Neural progenitor cell (in vitro differentiated cells): ENCODE data around the gene RTN4RL2. TPM values are rescaled to one million over a fixed set of nuclear protein-coding genes. Genes with fewer than 3 reads are reported as not detected.

ENCODE experiments used
- DNase-seq: peaks from one replicate; pipeline ENCODE4 v3.0.0-alpha.2; 2016; ENCODE audit warnings: low spot score
- H2AFZ ChIP-seq: fragments of 200-600 bp; sonication (generic); replicated peaks from 2 replicates; pipeline ENCODE4 v1.6.1; 2016; ENCODE audit warnings: antibody characterized with exemption
- H3F3A ChIP-seq: fragments of 200-600 bp; sonication (generic); 2 replicates; pipeline ENCODE4 v1.6.1; 2016; ENCODE audit warnings: antibody characterized with exemption, low read depth
- H3K27ac ChIP-seq: fragments of 200-600 bp; sonication (generic); 2 replicates; pipeline ENCODE4 v1.5.1; 2016; ENCODE audit warnings: mild to moderate bottlenecking
- H3K27me3 ChIP-seq: fragments of 200-600 bp; sonication (generic); 2 replicates; pipeline ENCODE4 v1.6.1; 2016; ENCODE audit warnings: mild to moderate bottlenecking, moderate library complexity
- H3K36me3 ChIP-seq: fragments of 200-600 bp; sonication (generic); 2 replicates; pipeline ENCODE4 v1.5.1; 2016
- H3K4me1 ChIP-seq: fragments of 200-600 bp; sonication (generic); 2 replicates; pipeline ENCODE4 v1.6.1; 2016; ENCODE audit warnings: mixed run types
- H3K4me2 ChIP-seq: fragments of 200-600 bp; sonication (generic); 2 replicates; pipeline ENCODE4 v1.6.1; 2016
- H3K4me3 ChIP-seq: fragments of 200-600 bp; sonication (generic); 2 replicates; pipeline ENCODE4 v1.5.1; 2016
- H3K79me2 ChIP-seq: fragments of 200-600 bp; sonication (generic); 2 replicates; pipeline ENCODE4 v1.6.1; 2016; ENCODE audit warnings: low read depth
- H3K9ac ChIP-seq: fragments of 200-600 bp; sonication (generic); 2 replicates; pipeline ENCODE4 v1.6.1; 2016
- H3K9me3 ChIP-seq: fragments of 200-600 bp; sonication (generic); 2 replicates; pipeline ENCODE4 v1.5.1; 2016; ENCODE audit warnings: low read depth
- H4K20me1 ChIP-seq: fragments of 200-600 bp; sonication (generic); 2 replicates; pipeline ENCODE4 v1.6.1; 2016; ENCODE audit warnings: low read depth
- H3K27ac Mint-ChIP-seq: 3 replicates; pipeline ENCODE4 v1.8.0; 2021; ENCODE audit warnings: mixed read lengths
- H3K27me3 Mint-ChIP-seq: 2 replicates; pipeline ENCODE4 v1.8.0; 2022; ENCODE audit warnings: low read depth, mild to moderate bottlenecking, inconsistent platforms, moderate library complexity, mixed read lengths; ENCODE audit not compliant: insufficient read depth
- H3K36me3 Mint-ChIP-seq: 3 replicates; pipeline ENCODE4 v1.8.0; 2021; ENCODE audit warnings: mixed read lengths
- H3K4me1 Mint-ChIP-seq: 3 replicates; pipeline ENCODE4 v1.8.0; 2021; ENCODE audit warnings: mixed read lengths
- H3K4me3 Mint-ChIP-seq: 3 replicates; pipeline ENCODE4 v1.8.0; 2021; ENCODE audit warnings: mild to moderate bottlenecking, moderate library complexity, mixed read lengths
- H3K9me3 Mint-ChIP-seq: 3 replicates; pipeline ENCODE4 v1.8.0; 2020; ENCODE audit warnings: mixed read lengths
- CTCF ChIP-seq: fragments of 200-600 bp; sonication (generic); IDR thresholded peaks from 2 replicates; pipeline ENCODE4 v1.5.1; 2017; ENCODE audit warnings: antibody characterized with exemption, mild to moderate bottlenecking
- EZH2 ChIP-seq: fragments of 200-600 bp; sonication (generic); IDR thresholded peaks from 2 replicates; pipeline ENCODE4 v1.6.1; 2017; ENCODE audit warnings: antibody characterized with exemption, mild to moderate bottlenecking, moderate library complexity
- EZH2phosphoT487 ChIP-seq: fragments of 200-600 bp; sonication (generic); IDR thresholded peaks from 2 replicates; pipeline ENCODE4 v1.6.1; 2017; ENCODE audit warnings: antibody characterized with exemption
- total RNA-seq: library from RNA; depleted of rRNA; stranded (reverse); fragments of >200 nt; gene quantifications from 2 replicates; pipeline ENCODE4 v1.2.3, GENCODE V29; 2015; ENCODE audit warnings: low replicate concordance

Gene RTN4RL2
- total RNA-seq, 1 donor from 2014 or later, result 0.13 TPM

- Histone ChIP-seq H3K79me2 (no peaks in the 10 kb centered on the region), H3K27ac (no peak overlapping the region), H3K36me3 (no peaks in the 10 kb centered on the region), H3K9me3 (no peaks in the 10 kb centered on the region), H3F3A (no peaks in the 10 kb centered on the region), H2AFZ (no peak overlapping the region), H3K4me1 (no peaks in the 10 kb centered on the region), H4K20me1 (no peaks in the 10 kb centered on the region), H3K27me3 (peaks cover 3% of the 10 kb centered on the region), H3K9ac (no peak overlapping the region), H3K4me3 (no peak overlapping the region), H3K4me2 (no peak overlapping the region)
- no peak for DNase-seq
- H3K4me3 Mint-ChIP-seq, result no peak overlapping the region
- H3K9me3 Mint-ChIP-seq, result no peaks in the 10 kb centered on the region
- H3K36me3 Mint-ChIP-seq, result no peaks in the 10 kb centered on the region
- H3K27me3 Mint-ChIP-seq, result peaks cover 5% of the 10 kb centered on the region
- no peak overlapping the region for H3K27ac Mint-ChIP-seq
- H3K4me1 Mint-ChIP-seq, result peaks cover 5% of the 10 kb centered on the region
- no peak for TF ChIP-seq CTCF
- no peak for TF ChIP-seq EZH2
- TF ChIP-seq EZH2phosphoT487, result no peak
Measured at GRCh38 chr11:57434640-57435546, 25.4 kb upstream of the RTN4RL2 start.

- Histone ChIP-seq H3K9ac (no peak overlapping the region), H3K4me2 (no peak overlapping the region), H3K4me1 (no peaks in the 10 kb centered on the region), H3K27me3 (no peaks in the 10 kb centered on the region), H2AFZ (no peak overlapping the region), H3K9me3 (no peaks in the 10 kb centered on the region), H3K79me2 (no peaks in the 10 kb centered on the region), H4K20me1 (no peaks in the 10 kb centered on the region), H3K4me3 (no peak overlapping the region), H3K36me3 (no peaks in the 10 kb centered on the region), H3K27ac (no peak overlapping the region), H3F3A (no peaks in the 10 kb centered on the region)
- Mint-ChIP-seq H3K4me3 (no peak overlapping the region), H3K9me3 (no peaks in the 10 kb centered on the region), H3K27me3 (peaks cover 5% of the 10 kb centered on the region), H3K27ac (no peak overlapping the region), H3K4me1 (peaks cover 5% of the 10 kb centered on the region), H3K36me3 (no peaks in the 10 kb centered on the region)
- TF ChIP-seq EZH2phosphoT487, result no peak
- TF ChIP-seq CTCF, result no peak
- TF ChIP-seq EZH2, result no peak
- DNase-seq, result no peak
Measured at GRCh38 chr11:57436031-57436430, 24.3 kb upstream of the RTN4RL2 start.

GRCh38 chr11:57438345-57439285 is 21.7 kb upstream of the RTN4RL2 start:
- no peak for DNase-seq
- Mint-ChIP-seq H3K9me3 (no peaks in the 10 kb centered on the region), H3K4me3 (no peak overlapping the region), H3K27ac (no peak overlapping the region), H3K36me3 (no peaks in the 10 kb centered on the region), H3K4me1 (no peaks in the 10 kb centered on the region), H3K27me3 (peaks cover 5% of the 10 kb centered on the region)
- Histone ChIP-seq H3K27ac (no peak overlapping the region), H3K9ac (no peak overlapping the region), H3K36me3 (no peaks in the 10 kb centered on the region), H3K27me3 (no peaks in the 10 kb centered on the region), H3K4me3 (no peak overlapping the region), H3K79me2 (no peaks in the 10 kb centered on the region), H4K20me1 (no peaks in the 10 kb centered on the region), H2AFZ (no peak overlapping the region), H3K9me3 (no peaks in the 10 kb centered on the region), H3K4me2 (no peak overlapping the region), H3K4me1 (no peaks in the 10 kb centered on the region), H3F3A (no peaks in the 10 kb centered on the region)
- TF ChIP-seq EZH2, result no peak
